ENCODE measurements around the gene GPM6B. TPM values are rescaled to one million over a fixed set of nuclear protein-coding genes. Genes with fewer than 3 reads are reported as not detected.

The GPM6B gene
- total RNA-seq, 1 donor from 2014 or later = 18.6 TPM

GRCh38 chrX:13721819-13722519, 94.9 kb downstream of the GPM6B start:
- no peak for TF ChIP-seq CTCF (IDR thresholded peaks at IDR 0.05)
- Histone ChIP-seq H3K9me3 (no peaks in the 10 kb centered on the region), H3K36me3 (peaks cover 0 to 13% of the 10 kb centered on the region in 2 donors), H3K4me1 (no peaks in the 10 kb centered on the region), H3K27ac (no peak overlapping the region), H3K27me3 (no peaks in the 10 kb centered on the region), H3K4me3 (no peak overlapping the region)
- no peak for DNase-seq (ENCODE audit: low spot score in 2 of 2)
- intact Hi-C loops (cut with DNase I) = no loop called here

- intact Hi-C loops (cut with DNase I) = no loop called here
- Histone ChIP-seq H3K4me3 (no peak overlapping the region), H3K36me3 (peaks cover 0 to 13% of the 10 kb centered on the region in 2 donors), H3K27me3 (no peaks in the 10 kb centered on the region), H3K9me3 (no peaks in the 10 kb centered on the region), H3K27ac (no peak overlapping the region), H3K4me1 (no peaks in the 10 kb centered on the region)
- no peak for DNase-seq (ENCODE audit: low spot score in 2 of 2)
- TF ChIP-seq CTCF (IDR thresholded peaks at IDR 0.05) = no peak
These were observed 95.5 kb downstream of the GPM6B start for GRCh38 chrX:13721371-13721770.

Other genes with a start within 250 kb of the GPM6B start
- gene EGFL6, start 247.5 kb downstream of the GPM6B start, total RNA-seq = not detected
- 4.5 TPM for gene TCEANC, start 164.0 kb downstream of the GPM6B start, total RNA-seq
- gene RAB9A, start 128.0 kb downstream of the GPM6B start, total RNA-seq = 1.5 TPM
- 8.0 TPM for gene TRAPPC2, start 82.5 kb downstream of the GPM6B start, total RNA-seq
- gene OFD1, start 82.3 kb downstream of the GPM6B start, total RNA-seq = 8.4 TPM
- 1.5 TPM for gene GEMIN8, start 212.8 kb upstream of the GPM6B start, total RNA-seq

All from ascending aorta (tissue), 2 donors.